B cell (primary cell): Measurements from ENCODE around the gene BSDC1. TPM values are rescaled to one million over a fixed set of nuclear protein-coding genes. Genes with fewer than 3 reads are reported as not detected.

Experiments used
- ATAC-seq: fragments of 200-7000 bp; cut with Tn5 transposase; one replicate; pipeline ENCODE4 v1.10.0; 2021; ENCODE audit warnings: low read depth, mild to moderate bottlenecking, moderate number of reproducible peaks, moderate library complexity
- CTCF ChIA-PET: fragments of 350-600 bp; sonication (Branson Sonifier 250); formaldehyde crosslinking; loops from one replicate; lab custom pipeline; 2021; ENCODE audit warnings: antibody characterized with exemption, inconsistent platforms; lab: Charles Lee
- POLR2A ChIA-PET: fragments of 350-600 bp; sonication (Branson Sonifier 250); formaldehyde crosslinking; loops from one replicate; lab custom pipeline; 2021; ENCODE audit warnings: antibody characterized with exemption; lab: Charles Lee
- DNase-seq: peaks from one replicate; pipeline ENCODE4 v3.0.0; 2013
- H2AFZ ChIP-seq: 2 replicates; pipeline ENCODE4 v1.6.1; 2012; ENCODE audit warnings: mild to moderate bottlenecking, low read depth, low read length; ENCODE audit not compliant: insufficient read depth, poor library complexity, severe bottlenecking
- H3K27ac ChIP-seq, 2 donors: 1 replicate in 1 of 2; 2 replicates in 1 of 2; pipeline ENCODE4 v1.5.1; 2012 to 2013; ENCODE audit warnings: low read length in 2 of 2, mild to moderate bottlenecking in 2 of 2, moderate library complexity in 1 of 2
- H3K27me3 ChIP-seq, 4 experiments: fragments of 200-600 bp in 1 of 4; sonication (generic) in 1 of 4; replicated peaks in 1 of 4; 1 replicate in 2 of 4; 2 replicates in 2 of 4; pipeline versions ENCODE4 v1.6.1 to v1.7.0; 2013 to 2016; ENCODE audit warnings: low read length in 3 of 4, mild to moderate bottlenecking in 2 of 4, mixed read lengths in 1 of 4, moderate library complexity in 1 of 4; ENCODE audit not compliant: insufficient read depth in 4 of 4, control insufficient read depth in 3 of 4; ENCODE audit errors: control extremely low read depth in 1 of 4
- H3K36me3 ChIP-seq, 2 experiments: replicated peaks in 1 of 2; 1 replicate in 1 of 2; 2 replicates in 1 of 2; pipeline versions ENCODE4 v1.6.1 to v1.7.1; 2013; ENCODE audit warnings: low read length in 1 of 2; ENCODE audit not compliant: insufficient read depth in 2 of 2, control insufficient read depth in 1 of 2; ENCODE audit errors: control extremely low read depth in 1 of 2, extremely low read depth in 1 of 2
- H3K4me1 ChIP-seq, 2 donors: fragments of 200-600 bp in 1 of 2; sonication (generic) in 1 of 2; 1 replicate in 1 of 2; 2 replicates in 1 of 2; pipeline versions ENCODE4 v1.5.1 to v1.6.1; 2013 to 2017; ENCODE audit warnings: low read length in 2 of 2; ENCODE audit not compliant: control insufficient read depth in 2 of 2, insufficient read depth in 2 of 2
- H3K4me2 ChIP-seq: replicated peaks from 2 replicates; pipeline ENCODE3; 2012; ENCODE audit warnings: mild to moderate bottlenecking, low read depth, low read length; ENCODE audit not compliant: poor library complexity, severe bottlenecking
- H3K4me3 ChIP-seq, 5 experiments: fragments of 200-600 bp in 1 of 5; sonication (generic) in 1 of 5; 1 replicate in 3 of 5; 2 replicates in 2 of 5; pipeline versions ENCODE4 v1.5.1 to v1.7.0; 2011 to 2016; ENCODE audit warnings: low read length in 4 of 5, mild to moderate bottlenecking in 4 of 5, low read depth in 2 of 5, control low read depth in 1 of 5, moderate library complexity in 1 of 5; ENCODE audit not compliant: insufficient read depth in 1 of 5; ENCODE audit errors: control extremely low read depth in 1 of 5, extremely low read depth in 1 of 5
- H3K79me2 ChIP-seq: fragments of 200-600 bp; sonication (generic); one replicate; pipeline ENCODE4 v1.6.0; 2016; ENCODE audit warnings: low read length; ENCODE audit not compliant: control insufficient read depth, insufficient read depth
- H3K9ac ChIP-seq: fragments of 200-600 bp; sonication (generic); 2 replicates; pipeline ENCODE4 v1.6.1; 2017; ENCODE audit warnings: mild to moderate bottlenecking, low read length, moderate library complexity
- H3K9me3 ChIP-seq, 3 donors: one replicate each; pipeline versions ENCODE4 v1.6.1 to v1.7.1; 2013; ENCODE audit warnings: low read length in 2 of 3; ENCODE audit not compliant: control insufficient read depth in 2 of 3, insufficient read depth in 1 of 3; ENCODE audit errors: control extremely low read depth in 1 of 3
- H4K20me1 ChIP-seq: 2 replicates; pipeline ENCODE4 v1.6.0; 2012; ENCODE audit warnings: mild to moderate bottlenecking, low read length; ENCODE audit not compliant: insufficient read depth, control insufficient read depth, poor library complexity, severe bottlenecking
- H3K27ac Mint-ChIP-seq: one replicate; pipeline ENCODE4 v1.8.0; 2021; ENCODE audit warnings: mixed read lengths
- H3K27me3 Mint-ChIP-seq: one replicate; pipeline ENCODE4 v1.8.0; 2021; ENCODE audit warnings: mixed read lengths
- H3K4me1 Mint-ChIP-seq: one replicate; pipeline ENCODE4 v1.8.0; 2021; ENCODE audit warnings: mixed read lengths
- H3K4me3 Mint-ChIP-seq: one replicate; pipeline ENCODE4 v1.8.0; 2021; ENCODE audit warnings: mixed read lengths
- H3K9me3 Mint-ChIP-seq: one replicate; pipeline ENCODE4 v1.8.0; 2022; ENCODE audit warnings: mixed read lengths; ENCODE audit not compliant: insufficient read depth
- EZH2 ChIP-seq: IDR thresholded peaks from 2 replicates; pipeline ENCODE4 v1.6.1; 2012; ENCODE audit warnings: borderline replicate concordance, low read depth, mild to moderate bottlenecking, moderate library complexity, low read length; ENCODE audit not compliant: insufficient read depth, poor library complexity, severe bottlenecking
- WGBS: methylation state at CpG from one replicate; pipeline ENCODE4 v1.1.5; 2013; ENCODE audit warnings: missing lambda C conversion rate; ENCODE audit not compliant: insufficient coverage; 5-methylcytosine and 5-hydroxymethylcytosine counted together
- intact Hi-C: fragments of 100-400 bp; cut with micrococcal nuclease; formaldehyde crosslinking; loops from one replicate; pipeline ENCODE4 v1.10.0; 2022
- polyA plus RNA-seq: library from polyadenylated mRNA; depleted of rRNA; stranded (reverse); fragments of >200 nt; gene quantifications from 2 replicates; pipeline ENCODE4 v1.2.3, GENCODE V29; 2012
- total RNA-seq, 2 donors: library from RNA; stranded (reverse); fragments of 120-200 nt in 1 of 2; gene quantifications; 1 replicate in 1 of 2; 2 replicates in 1 of 2; pipeline versions ENCODE4 v1.2.3 to v1.2.4, GENCODE V29; 2013 to 2022
- TF ChIP-seq, protein P1 (sequence below): fragments of 200-600 bp; IDR thresholded peaks from one replicate; pipeline ENCODE4 v1.8.0; 2022; ENCODE audit warnings: antibody characterized with exemption, mild to moderate bottlenecking

BSDC1 gene
- total and polyA plus RNA-seq, 2 donors (not counting 1 experiment from before 2014, with no cell fraction given): 54.5 to 117 TPM

DNA sequence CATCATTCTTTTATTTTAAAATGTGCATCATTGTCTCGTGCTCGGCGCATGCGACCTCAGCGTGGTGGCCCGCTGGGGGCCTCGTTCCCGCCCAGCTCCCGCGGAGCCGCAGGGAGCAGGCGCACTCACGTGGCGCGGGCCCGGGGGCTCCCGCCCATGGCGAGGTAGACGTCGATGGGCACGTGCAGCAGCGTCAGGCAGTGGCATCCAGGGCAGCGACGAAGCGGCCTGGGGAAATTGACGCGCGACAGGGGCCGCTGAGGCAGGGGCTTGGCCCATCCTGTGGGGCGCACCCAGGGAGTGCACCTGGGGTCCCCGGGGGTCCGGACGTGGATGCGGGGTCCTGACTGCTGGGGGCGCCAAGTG, 33.0 kb downstream of the BSDC1 start:
- ATAC-seq (no peak), DNase-seq (no peak)
- CTCF ChIA-PET: no interaction called here
- peaks cover 29% of the 10 kb centered on the region for H3K4me1 Mint-ChIP-seq
- peaks cover 22 to 35% of the 10 kb centered on the region in 2 donors for H3K4me1 ChIP-seq
- 71% methylated on average over 35 of the region's 35 CpGs for WGBS
- H3K27me3 Mint-ChIP-seq: no peaks in the 10 kb centered on the region
- POLR2A ChIA-PET: interaction anchor here (0.6 kb wide), 1 partner anchor 119 kb away, joined by 3 read pairs; no protein-coding TSS in a partner anchor
- H3K4me3 ChIP-seq: peak overlapping the region in 1 of 5 experiments; percentile 54
- intact Hi-C loops: no loop called here
- peak overlapping the region; percentile 94 for H3K4me2 ChIP-seq
- no peaks in the 10 kb centered on the region for H3K79me2 ChIP-seq
- H3K27ac Mint-ChIP-seq: no peak overlapping the region
- H3K9me3 Mint-ChIP-seq: no peaks in the 10 kb centered on the region
- TF ChIP-seq, protein P1, sequence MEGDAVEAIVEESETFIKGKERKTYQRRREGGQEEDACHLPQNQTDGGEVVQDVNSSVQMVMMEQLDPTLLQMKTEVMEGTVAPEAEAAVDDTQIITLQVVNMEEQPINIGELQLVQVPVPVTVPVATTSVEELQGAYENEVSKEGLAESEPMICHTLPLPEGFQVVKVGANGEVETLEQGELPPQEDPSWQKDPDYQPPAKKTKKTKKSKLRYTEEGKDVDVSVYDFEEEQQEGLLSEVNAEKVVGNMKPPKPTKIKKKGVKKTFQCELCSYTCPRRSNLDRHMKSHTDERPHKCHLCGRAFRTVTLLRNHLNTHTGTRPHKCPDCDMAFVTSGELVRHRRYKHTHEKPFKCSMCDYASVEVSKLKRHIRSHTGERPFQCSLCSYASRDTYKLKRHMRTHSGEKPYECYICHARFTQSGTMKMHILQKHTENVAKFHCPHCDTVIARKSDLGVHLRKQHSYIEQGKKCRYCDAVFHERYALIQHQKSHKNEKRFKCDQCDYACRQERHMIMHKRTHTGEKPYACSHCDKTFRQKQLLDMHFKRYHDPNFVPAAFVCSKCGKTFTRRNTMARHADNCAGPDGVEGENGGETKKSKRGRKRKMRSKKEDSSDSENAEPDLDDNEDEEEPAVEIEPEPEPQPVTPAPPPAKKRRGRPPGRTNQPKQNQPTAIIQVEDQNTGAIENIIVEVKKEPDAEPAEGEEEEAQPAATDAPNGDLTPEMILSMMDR: no peak
- no peak for TF ChIP-seq EZH2
- peak overlapping the region; percentile 57 for H3K9ac ChIP-seq
- H2AFZ ChIP-seq: no peak overlapping the region
- no peaks in the 10 kb centered on the region for H3K9me3 ChIP-seq
- no peak overlapping the region for H3K4me3 Mint-ChIP-seq
- peaks cover 0 to 13% of the 10 kb centered on the region in 2 experiments for H3K36me3 ChIP-seq
- no peaks in the 10 kb centered on the region for H3K27me3 ChIP-seq
- no peak overlapping the region for H3K27ac ChIP-seq
- H4K20me1 ChIP-seq: no peaks in the 10 kb centered on the region

DNA sequence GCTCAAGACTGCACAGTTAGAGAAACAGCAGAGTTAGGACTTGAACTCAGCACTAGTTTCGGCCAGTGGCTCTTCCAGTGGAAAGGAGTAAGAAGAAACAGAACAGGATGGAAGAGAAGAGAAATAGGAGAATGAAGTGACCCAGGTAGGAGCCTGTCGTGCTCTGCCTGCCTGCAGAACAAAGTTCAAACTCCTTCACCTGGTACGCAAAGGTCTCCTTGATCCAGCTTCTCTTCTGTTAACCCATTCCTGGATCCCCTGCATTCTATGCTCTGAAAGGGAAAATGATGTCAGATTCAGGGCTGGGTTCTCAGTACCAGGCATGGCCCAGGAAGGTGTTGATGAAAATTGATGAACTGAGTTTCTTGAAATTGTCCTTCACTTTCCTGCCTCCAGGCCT, 35.8 kb downstream of the BSDC1 start:
- no peak overlapping the region for H2AFZ ChIP-seq
- no peaks in the 10 kb centered on the region for H3K27me3 ChIP-seq
- no peak for TF ChIP-seq EZH2
- TF ChIP-seq, protein P1: no peak
- no peaks in the 10 kb centered on the region for H3K79me2 ChIP-seq
- H3K9ac ChIP-seq: no peak overlapping the region
- no peaks in the 10 kb centered on the region for H4K20me1 ChIP-seq
- H3K9me3 Mint-ChIP-seq: no peaks in the 10 kb centered on the region
- peaks cover 27% of the 10 kb centered on the region for H3K4me1 Mint-ChIP-seq
- ChIA-PET CTCF (interaction anchor here (0.6 to 2.8 kb wide), 5 partner anchors 11 to 143 kb away, joined by 3 to 18 read pairs (median 4); partner anchors contain the start of gene MARCKSL1), POLR2A (interaction anchor here (1.1 to 2.3 kb wide), 2 partner anchors 14 to 22 kb away, joined by 4 to 23 read pairs; partner anchors contain the start of gene MARCKSL1)
- ATAC-seq: no peak
- H3K36me3 ChIP-seq: no peaks in the 10 kb centered on the region
- H3K27me3 Mint-ChIP-seq: no peaks in the 10 kb centered on the region
- H3K4me3 ChIP-seq: no peak overlapping the region
- H3K9me3 ChIP-seq: no peaks in the 10 kb centered on the region
- WGBS: 100% methylated on average over 1 of the region's 3 CpGs
- no peak overlapping the region for H3K4me2 ChIP-seq
- peak overlapping the region; percentile 60 for H3K27ac Mint-ChIP-seq
- H3K4me1 ChIP-seq: peaks cover 22 to 35% of the 10 kb centered on the region in 2 donors
- intact Hi-C loops: loop anchor here (10.0 kb wide), 1 partner anchor 714 kb away; the partner anchor contains the start of gene PEF1
- H3K4me3 Mint-ChIP-seq: no peak overlapping the region
- no peak overlapping the region for H3K27ac ChIP-seq
- DNase-seq: no peak
